DMS153 treated with DMSO at 0.1 percent for 48 hours (cell line): ENCODE data around the gene MAP1LC3B.

Experiments
- DNase-seq: peaks from one replicate; lab custom pipeline; 2025; ENCODE audit not compliant: unreplicated experiment; lab: John Stamatoyannopoulos, UW

The MAP1LC3B gene

GRCh38 chr16:87407511-87408112, 15.5 kb downstream of the MAP1LC3B start:
- no peak for DNase-seq

DNA sequence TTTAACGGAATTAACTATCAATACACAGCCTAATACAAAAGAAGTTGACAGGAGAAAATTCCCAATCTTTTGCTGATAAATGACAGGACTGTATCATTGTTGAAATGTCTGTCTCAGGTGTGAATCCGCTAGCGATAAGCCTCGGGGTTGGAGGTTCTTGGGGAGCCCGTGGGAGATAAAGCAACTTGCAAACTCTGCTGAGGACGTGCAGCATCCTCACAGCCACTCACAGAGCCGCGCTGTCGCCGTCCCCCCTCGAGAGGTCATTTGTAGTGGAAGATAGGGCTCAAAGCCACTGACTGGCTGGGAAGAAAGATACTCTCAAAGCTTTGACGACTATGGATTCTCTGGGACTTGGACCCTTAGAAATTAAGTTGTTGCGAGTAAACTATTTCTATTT, 17.0 kb downstream of the MAP1LC3B start:
- DNase-seq, result no peak

DNA sequence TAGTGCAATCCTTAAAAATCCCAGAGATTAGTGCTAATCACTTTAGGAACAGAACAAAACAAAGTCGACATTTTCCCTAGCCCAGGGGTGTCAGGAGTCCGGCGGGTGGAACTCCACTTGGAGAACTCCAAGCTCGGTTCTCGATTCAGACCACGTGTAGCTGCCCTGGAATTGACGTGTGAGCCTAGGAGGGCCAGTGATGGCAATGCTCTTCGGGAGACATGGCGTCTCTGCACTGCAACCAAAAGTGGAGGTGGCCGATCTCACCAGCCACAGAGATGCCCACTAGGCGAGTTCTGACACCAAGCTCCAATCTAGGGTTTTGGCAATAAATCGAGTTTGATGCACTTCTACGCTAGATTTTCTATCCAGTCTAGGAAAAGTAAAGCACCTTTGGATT, 17.6 kb downstream of the MAP1LC3B start:
- no peak for DNase-seq

DNA sequence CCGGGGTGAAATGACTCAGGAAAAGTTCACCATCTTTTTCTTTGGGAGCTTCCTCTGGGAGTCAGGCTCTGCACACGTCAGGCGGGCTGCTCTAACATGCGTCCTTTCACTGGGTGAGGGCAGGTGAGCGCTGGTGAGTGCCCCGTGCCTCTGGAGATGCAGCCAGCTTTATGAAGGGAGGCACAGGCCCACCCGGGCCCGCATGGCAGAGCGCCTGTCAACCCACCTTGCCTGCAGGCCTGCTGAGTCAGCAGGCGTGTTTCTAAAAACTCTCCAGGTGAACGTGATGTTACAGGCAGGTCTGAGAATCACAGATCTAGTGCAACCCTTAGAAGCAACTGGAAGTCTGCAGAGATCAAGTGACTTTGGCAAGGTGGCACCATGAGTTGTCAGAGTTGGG, 18.4 kb downstream of the MAP1LC3B start:
- no peak for DNase-seq

GRCh38 chr16:87410968-87411367, 18.8 kb downstream of the MAP1LC3B start:
- no peak for DNase-seq

- DNase-seq, result no peak
These were observed 19.5 kb downstream of the MAP1LC3B start for GRCh38 chr16:87411375-87412271.

GRCh38 chr16:87412371-87412995, 20.3 kb downstream of the MAP1LC3B start:
- no peak for DNase-seq

DNA sequence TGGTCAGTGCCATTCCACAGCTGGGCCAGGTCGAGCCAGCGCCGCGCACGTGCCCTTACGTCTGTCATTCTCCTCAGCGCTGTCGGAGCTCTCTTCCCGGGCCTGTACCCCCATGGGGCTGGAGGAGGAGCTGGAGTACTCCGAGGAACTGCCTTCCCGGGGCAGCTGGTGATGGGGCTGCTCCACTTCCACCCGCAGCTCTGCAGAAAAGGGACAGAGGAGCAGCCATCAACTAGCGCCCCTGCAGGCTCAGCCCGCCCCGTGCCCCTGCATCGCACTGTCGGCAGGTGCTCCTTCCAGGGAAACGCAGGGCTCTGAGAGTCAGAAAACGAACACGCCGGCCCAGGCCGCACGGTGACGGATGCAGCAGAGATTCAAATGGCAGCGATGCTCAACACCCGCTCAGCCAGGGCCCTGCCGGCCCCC, 20.9 kb downstream of the MAP1LC3B start:
- no peak for DNase-seq

DNA sequence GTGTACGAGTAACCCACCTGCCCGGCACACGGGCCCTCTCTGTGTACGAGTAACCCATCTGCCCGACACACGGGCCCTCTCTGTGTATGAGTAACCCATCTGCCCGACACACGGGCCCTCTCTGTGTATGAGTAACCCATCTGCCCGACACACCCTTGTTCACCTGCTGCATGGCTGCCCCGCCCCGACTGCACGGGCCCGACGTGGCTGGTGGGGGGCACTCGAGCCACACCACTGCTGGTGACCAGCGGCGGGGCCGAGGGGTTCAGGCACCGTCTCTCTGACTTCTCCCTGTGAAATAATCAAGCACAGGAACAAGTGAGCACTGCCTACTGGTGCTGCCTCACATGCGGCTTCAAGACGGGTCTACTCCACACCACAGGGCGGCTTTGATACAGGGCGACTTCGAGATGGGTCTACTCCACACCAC, 22.1 kb downstream of the MAP1LC3B start:
- no peak for DNase-seq

DNA sequence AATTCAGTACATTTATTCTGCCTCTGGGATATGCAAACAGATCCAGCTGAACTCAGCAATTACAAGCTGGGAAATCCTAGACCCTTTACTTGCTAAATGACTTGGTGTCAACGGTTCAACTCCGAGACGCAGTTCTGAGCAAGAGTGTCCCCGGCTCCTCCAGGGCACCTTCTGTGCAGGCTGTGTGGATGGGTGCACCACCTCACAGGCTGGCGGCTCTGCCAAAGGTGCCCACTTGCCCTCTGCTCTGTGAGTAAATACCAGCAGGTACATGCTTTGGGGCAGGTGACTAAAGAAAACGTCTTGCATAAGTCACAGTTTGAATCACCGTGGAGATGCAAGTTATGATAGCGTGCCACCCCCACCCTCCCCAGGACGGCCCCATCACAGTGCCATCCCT, 23.3 kb downstream of the MAP1LC3B start:
- DNase-seq, result no peak

DNA sequence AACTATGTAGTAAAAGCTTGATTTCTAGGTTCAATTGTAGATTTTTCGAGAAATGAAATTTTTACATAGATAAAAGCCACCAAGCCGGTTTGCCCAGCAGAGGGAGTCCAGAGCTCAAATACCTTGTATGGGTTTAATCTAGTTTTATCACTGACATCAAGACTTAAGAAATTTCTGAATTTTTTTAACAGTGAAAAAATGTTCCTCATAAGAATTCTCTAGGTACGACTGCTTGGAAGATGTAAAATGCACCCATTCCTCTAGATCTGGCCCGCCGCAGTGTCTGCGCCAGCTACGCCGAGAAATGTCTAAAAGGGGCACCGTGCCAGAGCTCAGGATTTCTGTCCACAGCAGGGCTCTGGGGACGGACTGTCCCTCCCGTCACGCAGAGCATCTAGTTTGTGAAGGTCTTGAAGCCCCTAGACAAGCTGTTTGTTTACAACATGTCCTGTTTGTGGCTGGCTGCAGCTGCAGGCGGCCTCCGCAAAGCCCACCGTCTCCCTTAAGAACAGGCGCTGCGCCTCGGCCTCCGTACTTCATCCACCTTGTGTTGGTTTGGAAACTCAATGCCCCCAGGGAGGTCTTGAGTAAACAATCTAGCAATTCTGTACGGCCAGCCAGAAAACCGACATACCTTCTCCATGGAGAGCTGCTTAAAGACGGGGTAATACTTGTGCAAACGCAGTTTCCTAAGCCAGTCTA, 24.8 kb downstream of the MAP1LC3B start:
- DNase-seq, result no peak

- DNase-seq, result no peak
These were observed 25.4 kb downstream of the MAP1LC3B start for GRCh38 chr16:87417528-87417910.

GRCh38 chr16:87418216-87418615, 26.1 kb downstream of the MAP1LC3B start:
- DNase-seq, result no peak

GRCh38 chr16:87418644-87419043, 26.5 kb downstream of the MAP1LC3B start:
- no peak for DNase-seq

DNA sequence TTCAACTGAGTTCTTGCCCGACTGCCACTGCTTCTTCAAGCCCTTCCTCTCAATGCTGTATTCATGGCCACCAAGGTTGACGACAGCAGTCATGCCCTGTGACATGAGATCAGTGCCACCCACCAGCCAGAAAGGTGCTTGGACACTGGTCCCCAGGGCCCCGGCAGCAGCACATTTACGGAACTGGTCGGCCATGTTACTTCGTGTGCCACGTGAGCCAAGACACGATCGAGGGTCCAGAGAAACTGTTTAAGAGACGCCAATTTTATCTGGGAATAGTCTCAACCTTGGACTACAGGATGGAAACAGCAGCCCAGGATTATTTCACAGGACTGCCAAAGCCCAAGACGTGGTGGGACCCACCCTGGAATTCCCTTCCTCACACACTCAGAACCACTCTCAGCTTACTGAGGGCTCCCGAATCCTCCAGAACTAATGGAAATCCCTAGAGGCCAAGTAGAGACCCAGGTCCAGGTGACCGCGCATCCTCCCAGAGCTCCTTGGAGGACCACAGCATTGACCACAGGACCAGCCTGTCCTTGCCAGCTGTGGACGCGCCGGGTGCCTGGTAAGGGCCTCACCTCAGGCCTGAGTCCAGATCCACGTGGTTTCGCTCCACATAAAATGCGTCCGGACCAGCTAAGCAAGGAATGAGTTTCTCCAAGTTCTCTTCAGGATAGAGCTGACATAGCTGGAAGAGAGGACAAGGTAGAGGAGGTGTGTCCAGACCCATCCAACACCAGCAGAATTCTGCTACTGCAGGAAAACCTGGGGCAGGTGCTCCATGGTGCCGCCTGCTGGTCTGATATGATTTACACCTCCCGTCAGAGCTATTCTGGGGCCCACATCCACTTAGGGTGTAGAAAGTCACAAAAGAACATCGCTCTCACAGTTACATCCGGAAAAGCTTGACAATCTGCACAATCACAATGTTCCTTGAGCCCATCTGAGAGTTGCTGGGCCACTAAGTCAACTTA, 28.2 kb downstream of the MAP1LC3B start:
- no peak for DNase-seq

DNA sequence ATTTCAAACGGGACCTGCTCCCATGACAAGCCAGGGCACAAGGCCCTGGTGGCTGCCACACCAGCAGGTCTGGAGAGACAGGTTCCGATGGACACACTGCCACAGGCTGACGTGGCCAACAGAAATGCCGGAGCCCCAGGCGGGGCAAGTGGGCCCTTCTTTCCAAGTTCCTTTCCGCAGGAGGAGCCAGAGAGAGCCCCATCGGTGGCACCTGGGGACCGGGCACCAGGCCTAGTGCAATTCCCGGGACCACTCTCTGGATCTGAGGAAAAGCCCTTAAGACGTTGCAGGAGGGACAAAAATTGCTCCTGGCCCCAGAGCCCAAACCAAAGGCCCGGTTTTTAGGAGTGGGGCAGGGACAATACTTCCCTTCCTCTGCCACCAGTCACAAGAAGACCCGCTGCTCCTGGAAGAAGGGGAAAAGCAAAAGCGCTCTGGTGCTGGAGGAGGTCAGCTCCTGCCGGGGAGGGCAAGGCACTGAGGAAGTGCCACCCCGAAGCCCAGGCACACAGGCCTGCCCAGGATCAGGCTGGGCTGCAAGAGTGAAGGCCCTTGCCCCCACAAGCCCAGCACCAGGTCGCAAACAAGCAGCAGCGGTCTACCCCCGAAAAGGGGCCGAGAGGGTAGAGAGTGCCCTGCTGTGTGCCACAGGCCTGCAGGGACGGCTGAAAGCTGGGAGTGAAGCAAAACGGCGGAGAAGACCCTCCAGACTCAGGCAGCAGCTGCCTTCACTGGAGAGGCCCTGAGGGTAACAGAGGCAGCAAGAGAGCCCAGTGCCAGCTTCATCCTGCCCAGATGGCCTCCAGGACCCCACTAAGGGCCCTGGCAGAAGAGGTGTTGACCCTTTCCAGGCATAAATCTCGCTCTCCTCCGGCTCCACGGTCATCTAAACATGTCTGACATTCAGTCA, 29.1 kb downstream of the MAP1LC3B start:
- no peak for DNase-seq

- DNase-seq, result no peak
These were observed 30.0 kb downstream of the MAP1LC3B start for GRCh38 chr16:87422106-87422505.

DNA sequence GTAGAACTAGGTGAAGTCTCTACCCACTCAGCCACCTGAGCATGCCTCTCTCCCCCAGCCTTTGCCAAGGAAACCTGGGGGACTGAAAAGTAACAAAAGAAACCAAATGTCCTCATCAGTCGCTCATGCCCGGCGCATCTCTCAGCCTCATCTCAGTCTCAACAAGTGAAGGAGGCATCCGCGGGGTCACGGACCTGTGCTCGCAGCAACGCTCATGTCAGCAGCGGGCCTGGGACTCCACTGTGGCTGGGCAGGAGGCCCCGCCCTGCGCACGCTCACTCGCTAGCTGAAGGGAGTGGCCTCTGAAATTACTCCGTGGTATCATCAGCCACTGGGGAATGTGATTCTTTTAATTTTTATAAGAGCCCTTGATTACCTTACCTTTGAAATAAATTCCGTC, 31.3 kb downstream of the MAP1LC3B start:
- no peak for DNase-seq

- DNase-seq, result no peak
These were observed 32.1 kb downstream of the MAP1LC3B start for GRCh38 chr16:87424266-87424665.
